H54 (cell line): ENCODE measurements around the gene UST.
A peak's percentile ranks its signal among the peaks of the same experiment; 100 is the strongest.

Source experiments
- DNase-seq: peaks from one replicate; pipeline ENCODE4 v3.0.0; 2011; ENCODE audit warnings: low spot score, mixed read lengths; ENCODE audit not compliant: insufficient read length
- FAIRE-seq: peaks from 3 replicates; lab custom pipeline; 2011; peaks lifted over from hg19 to GRCh38; lab: Jason Lieb, UNC
- POLR2A ChIP-seq: IDR thresholded peaks from 2 replicates; pipeline ENCODE4 v1.6.1; 2011; ENCODE audit warnings: low read depth, mild to moderate bottlenecking, low read length

The UST gene

DNA sequence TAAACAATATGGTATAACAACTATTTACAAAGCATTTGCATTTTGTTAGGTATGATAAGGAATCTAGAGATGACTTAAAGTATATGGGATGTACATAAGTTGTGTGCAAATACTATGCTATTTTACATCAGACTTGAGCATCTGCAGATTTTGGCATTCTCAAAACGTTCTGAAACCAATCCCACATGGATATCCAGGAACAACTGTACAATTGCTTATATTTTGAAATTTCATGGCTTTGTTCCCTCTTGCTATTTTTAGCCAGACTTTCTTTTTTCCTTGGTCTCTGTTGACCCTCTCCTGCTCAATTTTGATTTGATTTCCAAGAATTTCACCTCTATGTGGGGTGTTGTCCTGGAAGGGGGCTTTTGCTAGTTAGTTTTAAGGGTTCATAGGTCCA is 32.9 kb upstream of the UST start:
- DNase-seq: no peak
- no peak for FAIRE-seq
- TF ChIP-seq POLR2A: no peak

DNA sequence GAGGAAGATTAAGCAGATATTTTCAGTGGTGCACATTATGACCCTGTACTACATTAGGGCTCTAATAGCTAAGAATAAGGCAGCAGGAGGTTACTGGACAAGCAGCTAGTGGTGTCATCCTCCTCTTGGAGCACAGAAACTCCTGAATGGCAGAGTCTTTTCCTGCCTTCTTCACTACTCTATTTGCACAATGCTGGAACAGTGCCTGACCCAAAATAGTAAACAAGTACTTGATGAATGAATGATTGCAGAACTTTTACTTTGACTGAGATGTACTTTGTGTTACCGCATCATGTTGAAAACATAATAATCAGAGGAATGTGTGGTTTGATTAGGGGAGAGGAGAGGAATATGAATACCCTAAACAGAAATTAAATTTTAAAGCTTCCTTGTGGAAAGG is 30.0 kb upstream of the UST start:
- FAIRE-seq (no peak), DNase-seq (no peak)
- TF ChIP-seq POLR2A: no peak

DNA sequence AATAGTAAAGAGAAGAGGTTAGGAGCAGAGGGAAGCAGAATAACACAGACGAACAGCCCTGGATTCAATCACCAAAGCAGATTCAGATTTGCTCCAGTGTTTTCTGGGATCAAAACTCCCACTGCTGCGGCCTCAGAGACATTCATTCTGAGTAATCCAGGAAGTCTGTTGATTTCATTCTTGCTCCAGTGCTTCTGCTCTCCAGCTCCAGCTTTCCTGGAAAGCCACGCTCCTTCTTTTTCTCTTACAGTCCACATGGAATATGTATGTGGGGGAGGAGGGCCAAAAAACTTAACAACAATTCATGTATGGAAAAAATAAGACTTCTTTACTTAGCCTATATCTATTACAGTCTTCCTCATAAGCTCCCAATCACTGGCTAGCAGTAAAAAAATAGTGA is 26.4 kb upstream of the UST start:
- FAIRE-seq: peak; percentile 52
- peak; percentile 12 for DNase-seq
- TF ChIP-seq POLR2A: no peak

DNA sequence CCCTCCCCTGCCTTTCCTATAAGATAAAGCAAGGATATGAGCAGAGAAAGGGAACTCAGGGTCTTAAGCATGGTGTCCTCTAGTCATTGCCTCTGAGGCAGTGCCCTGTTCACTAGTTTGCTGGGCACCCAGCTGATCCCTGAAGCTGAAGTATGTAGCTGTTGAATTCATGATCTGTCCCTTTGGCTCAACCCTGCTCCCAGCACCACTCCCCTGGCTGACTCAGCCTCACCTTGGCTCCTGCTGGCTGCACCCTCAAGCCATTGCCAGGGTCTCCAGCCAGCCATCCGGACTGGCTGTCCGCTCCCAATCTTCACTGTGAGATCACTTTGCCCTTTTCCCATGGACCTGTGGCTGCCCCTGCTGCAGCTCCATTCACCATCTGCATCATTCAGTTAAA is 25.9 kb upstream of the UST start:
- peak; percentile 94 for FAIRE-seq
- TF ChIP-seq POLR2A: no peak
- DNase-seq: peak; percentile 11

DNA sequence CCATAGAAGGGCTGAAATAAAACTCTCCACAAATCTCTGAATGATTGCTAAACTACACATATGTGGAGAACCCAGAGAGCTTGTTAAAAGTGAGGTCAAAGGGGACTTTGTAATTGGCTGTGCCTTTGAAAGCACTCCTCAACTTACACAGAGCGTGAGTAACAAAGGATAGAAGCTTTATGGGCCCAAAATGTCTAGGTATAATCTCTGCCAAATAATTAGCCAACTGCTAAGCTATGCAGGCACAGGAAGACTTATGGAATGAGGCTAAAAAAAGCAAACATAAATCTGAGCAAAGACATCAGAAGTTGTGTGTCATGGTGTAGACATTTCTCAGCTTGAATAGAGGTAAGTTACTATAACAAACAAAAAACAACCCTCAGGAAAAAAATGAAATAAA is 23.3 kb upstream of the UST start:
- FAIRE-seq: peak; percentile 78
- TF ChIP-seq POLR2A: no peak
- no peak for DNase-seq

DNA sequence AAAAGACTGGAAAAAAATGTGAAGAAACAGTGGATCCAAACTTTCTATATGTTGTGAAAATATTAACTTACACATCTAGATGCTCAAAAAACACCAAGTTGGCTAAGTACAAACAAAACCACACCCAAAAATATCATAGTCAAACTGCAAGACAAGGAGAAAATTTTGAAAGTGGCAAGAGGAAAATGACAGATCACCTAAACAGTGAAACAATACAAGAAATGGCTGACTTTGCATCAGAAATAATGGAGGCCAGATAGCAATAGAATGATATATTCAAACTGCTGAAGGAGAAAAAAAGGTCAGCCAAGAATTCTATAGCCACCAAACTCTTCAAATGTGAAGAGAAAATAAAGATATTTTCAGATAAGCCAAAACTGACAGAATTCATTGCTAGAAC is 22.4 kb upstream of the UST start:
- DNase-seq: no peak
- TF ChIP-seq POLR2A: no peak
- no peak for FAIRE-seq

DNA sequence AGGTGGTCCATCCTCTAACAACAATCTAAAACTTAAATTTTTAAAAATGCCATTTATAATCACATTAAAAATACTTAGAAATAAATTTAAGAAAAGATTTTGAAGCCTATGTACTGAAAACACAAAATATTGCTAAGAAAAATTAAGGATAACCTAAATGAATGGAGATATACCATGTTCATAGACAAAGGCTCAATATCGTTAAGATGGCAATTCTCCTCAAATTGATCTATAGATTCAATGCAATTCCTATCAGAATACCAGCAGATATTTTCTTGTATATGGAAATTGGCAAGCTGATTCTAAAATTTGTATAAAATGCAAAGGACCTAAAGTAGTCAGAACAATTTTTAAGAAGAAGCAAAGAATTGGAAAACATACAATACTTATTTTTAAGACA is 19.7 kb upstream of the UST start:
- no peak for TF ChIP-seq POLR2A
- DNase-seq: no peak
- FAIRE-seq: no peak

DNA sequence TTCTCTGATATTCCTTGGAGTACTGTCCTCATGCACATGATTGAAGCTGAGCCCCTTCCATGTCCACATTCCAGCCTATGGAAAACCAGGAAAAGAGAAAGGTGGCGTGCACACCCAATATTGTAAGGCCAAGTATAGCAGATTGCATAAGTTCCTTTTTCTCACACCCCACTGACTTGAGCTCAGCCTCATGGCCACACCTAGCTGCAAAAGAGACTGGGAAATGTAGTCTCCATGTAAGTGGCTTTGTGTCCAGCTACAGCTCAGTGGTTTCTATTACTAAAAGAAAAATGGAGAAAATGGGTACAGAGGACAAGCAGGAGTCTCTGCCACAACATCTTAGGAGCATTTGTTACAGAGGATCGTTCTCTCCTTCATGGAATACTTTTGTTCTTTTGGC is 10.8 kb upstream of the UST start:
- FAIRE-seq (no peak), DNase-seq (no peak)
- no peak for TF ChIP-seq POLR2A

DNA sequence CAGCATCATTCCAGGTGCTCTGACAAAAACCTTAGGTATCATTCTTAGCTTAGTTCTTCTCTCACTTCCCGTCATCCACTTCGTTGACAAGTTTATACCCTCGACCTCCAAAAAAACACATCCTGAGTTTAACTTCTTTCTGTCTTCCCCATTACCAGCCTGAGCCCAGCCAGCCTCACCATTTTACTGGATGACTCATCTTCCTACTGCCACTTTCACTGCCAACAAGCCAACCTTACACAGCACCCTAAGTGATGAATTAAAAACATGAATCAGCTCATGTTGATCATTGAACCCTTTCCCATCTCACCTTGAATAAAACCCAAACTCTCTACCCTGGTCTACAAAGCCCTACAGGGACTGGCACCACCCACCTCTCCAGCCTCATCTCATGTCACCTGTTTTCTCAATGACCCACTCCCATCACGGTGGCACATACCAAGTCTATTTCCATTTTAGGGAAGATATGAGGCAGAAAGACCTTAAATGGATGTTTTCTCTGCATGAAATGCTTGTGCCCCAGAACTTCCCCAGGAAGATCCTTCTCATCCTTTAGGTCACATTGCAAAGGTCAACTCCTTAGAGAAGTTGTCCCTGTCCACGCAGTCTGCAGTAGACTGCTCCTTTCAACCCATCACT is 9.9 kb upstream of the UST start:
- TF ChIP-seq POLR2A: no peak
- DNase-seq: no peak
- peak; percentile 27 for FAIRE-seq

DNA sequence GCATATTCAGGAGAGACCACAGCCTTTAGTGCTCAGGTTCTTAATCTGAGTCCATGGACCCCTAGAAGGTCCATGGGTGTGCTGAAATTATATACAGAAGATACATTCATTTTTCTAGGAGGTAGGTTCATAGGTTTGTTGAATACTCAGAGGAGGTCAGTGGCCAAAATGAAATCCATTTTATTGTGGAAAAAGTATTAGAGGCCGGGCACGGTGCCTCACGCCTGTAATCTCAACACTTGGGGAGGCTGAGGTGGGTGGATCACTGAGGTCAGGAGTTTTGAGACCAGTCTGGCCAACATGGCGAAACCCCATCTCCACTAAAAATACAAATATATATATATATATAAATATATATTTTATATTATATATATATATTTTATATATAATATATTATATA is 9.0 kb upstream of the UST start:
- DNase-seq (no peak), FAIRE-seq (no peak)
- no peak for TF ChIP-seq POLR2A

DNA sequence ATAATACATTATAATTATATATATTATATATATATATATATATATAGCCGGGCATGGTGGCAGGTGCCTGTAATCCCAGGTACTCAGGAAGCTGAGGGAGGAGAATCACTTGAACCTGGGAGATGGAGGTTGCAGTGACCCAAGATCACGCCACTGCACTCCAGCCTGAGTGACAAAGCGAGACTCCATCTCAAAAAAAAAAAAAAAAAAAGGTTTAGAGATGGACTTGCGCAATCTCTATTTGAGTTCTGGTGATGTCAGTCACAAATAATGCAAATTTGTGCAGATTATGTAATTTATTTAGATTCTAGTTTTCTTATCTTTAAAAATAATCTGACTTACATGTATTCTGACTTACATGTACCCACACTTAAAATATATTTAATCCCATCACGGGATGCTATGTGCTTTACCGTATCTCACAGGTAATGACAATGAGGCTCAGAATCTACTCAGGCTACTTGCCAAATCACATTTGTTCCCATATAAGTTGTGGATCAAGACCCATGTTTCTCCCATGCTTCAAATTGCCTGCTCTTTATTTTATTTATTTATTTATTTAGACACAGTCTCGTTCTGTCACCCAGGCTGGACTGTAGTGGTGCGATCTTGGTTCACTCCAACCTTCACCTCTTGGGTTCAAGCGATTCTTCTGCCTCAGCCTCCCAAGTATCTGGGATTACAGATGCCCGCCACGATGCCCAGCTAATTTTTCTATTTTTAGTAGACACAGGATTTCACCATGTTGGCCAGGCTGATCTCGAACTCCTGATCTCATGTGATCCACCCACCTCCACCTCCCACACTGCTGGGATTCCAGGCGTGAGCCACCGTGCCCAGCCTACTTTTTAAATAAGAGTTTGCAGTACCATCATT is 7.6 kb upstream of the UST start:
- TF ChIP-seq POLR2A: no peak
- no peak for DNase-seq

DNA sequence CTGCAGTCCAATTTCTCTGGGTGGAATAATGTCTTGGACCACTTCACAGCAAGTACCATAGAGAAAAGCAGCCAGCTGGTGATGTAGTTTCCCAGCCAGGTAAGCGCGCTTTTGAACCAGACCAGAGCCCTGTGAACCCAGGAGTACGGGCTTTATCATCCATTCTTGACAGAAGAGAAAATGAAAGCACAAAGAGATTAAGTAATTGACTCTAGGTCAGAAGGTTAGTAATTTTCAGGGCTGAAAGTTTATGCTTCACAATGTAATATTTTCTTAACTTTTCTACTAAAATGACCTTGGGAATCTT is 7.1 kb upstream of the UST start:
- DNase-seq (no peak), FAIRE-seq (no peak)
- no peak for TF ChIP-seq POLR2A

More for the DNA sequence above, 7.6 kb upstream of the UST start:
- FAIRE-seq: no peak

DNA sequence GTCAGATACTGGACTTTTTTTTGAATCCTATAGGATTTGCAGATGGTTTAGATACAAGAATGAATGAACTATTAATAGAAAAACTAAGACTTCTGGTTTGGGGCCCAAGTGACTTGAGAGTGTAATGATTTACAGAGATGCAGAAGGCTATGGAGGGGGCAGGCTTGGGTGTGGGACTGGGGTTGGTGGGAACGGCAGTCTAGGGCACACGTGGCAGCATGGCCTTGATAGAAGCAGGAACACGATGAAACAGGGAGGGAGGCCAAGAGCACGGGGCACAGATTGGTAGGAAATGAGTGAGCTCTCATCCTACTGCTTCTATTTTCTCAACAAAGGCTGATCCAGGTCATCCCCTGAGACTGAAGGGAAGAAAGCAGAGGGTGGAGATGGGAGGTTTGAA is 3.4 kb upstream of the UST start:
- no peak for FAIRE-seq
- TF ChIP-seq POLR2A: no peak
- no peak for DNase-seq

DNA sequence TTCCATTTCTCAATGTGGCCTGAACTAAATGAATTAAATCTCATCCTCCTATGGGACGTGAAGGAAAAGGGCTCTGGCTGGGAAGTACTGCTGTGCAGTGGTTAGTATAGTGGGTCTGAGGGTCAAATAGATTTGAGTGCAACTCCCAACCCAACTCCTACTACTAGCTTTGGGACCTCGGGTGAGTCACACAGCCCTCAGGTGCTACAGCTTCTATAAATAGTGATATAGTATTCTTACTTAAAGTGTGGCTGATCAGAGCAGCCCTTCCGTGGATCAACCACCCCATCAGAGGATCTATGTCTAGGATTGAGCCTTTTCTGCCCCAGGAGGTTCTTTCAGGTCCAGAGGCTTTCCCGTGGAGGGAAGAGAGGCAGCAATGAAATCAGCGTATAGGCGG is 904 bp upstream of the UST start:
- DNase-seq: no peak

DNA sequence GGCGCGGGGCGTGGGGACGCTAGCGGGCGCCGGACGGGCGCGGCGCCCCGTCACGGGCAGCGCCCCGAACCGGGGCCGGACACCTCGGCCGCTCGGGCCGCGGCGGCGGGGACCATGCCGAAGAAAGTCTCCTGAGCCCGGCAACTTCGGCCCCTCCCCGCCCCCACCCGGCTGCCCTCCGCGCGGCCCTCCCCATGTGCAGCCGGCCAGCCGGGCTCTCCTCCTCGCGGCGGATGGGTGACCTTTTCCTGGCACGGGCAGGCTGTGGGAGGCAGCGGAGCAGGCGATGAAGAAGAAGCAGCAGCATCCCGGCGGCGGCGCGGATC is 278 bp downstream of the UST start:
- FAIRE-seq (no peak), DNase-seq (no peak)

More for the DNA sequence above, 904 bp upstream of the UST start:
- no peak for FAIRE-seq
- TF ChIP-seq POLR2A: no peak

More for the DNA sequence above, 278 bp downstream of the UST start:
- TF ChIP-seq POLR2A: no peak
